NCI-H1417 (cell line): ENCODE results near the gene CCDC32.
A peak's percentile ranks its signal among the peaks of the same experiment; 100 is the strongest.

Experiments used
- DNase-seq, 3 experiments: peaks; one replicate each; lab custom pipeline; 2025; lab: John Stamatoyannopoulos, UW

Gene CCDC32

DNA sequence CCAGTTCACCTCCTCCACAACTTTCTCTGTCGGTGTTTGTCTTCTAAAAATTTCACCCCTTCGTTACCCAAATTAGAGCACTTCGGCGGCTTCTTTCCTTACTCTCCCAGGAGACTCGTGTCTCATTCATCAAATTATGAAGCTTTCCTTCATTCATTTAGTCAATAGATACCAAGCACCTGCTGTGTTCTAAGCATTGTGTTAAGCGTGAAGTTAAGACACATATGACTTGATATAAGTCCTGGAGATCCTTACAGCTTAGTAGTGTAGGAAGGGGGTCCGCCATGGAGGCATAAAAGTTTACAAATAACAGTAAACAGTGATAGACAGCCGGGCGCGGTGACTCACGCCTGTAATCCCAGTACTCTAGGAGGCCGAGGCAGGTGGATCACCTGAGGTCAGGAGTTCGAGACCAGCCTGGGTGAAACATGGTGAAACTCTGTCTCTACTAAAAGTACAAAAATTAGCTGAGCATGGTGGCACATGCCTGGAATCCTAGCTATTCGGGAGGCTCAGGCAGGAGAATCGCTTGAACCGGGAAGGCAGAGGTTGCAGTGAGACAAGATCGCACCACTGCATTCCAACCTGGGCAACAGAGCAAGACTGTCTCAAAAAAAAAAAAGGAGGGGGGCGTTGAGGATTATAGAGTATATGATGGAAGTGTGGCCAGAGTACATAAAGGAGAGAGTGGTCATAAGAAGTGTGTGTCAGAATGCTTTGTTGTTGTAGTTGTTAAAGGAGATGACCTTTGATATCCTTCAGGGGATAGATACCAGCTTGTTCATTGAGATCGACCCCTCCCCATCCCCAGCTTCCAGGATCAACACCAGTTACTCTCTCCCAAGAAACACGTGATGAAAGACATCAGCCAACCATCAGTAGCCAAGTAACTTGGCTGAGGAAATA lies 744 bp upstream of the CCDC32 start:
- no peak for DNase-seq

DNA sequence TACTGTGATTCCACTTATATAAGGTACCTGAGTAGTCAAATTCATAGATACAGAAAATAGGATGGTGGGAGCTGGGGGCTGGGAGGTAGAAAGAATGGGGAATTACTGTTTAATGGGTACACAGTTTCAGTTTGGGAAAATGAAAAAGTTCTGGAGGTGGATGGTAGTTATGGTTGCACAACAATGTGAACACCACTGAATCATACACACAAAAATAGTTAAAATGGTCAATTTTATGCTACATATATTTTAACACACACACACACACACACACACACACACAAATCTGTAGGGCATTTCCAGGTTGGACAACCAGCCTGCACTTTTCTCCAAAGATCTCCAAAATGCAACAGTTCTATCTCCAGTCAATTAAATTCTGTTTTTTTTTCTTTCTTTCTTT lies 1.4 kb downstream of the CCDC32 start:
- no peak for DNase-seq

DNA sequence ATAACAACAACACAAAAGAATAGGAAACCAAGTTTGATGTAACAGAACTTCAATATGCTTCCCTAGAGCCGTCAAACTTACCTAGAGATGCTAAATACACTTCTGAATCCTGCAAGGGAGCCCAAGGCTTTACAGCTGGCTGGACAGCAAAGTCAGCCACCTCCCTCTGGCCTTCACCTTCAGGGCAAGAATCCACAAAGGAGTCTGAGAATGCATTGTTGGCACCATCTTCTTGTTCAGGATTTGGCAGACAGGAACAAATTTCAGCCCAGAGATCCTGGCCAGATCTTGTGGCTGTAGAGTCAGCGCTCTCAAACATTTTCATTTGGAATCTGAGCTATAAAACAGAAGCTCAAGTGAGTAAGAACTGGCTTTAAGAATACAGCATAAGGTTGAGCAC lies 2.2 kb downstream of the CCDC32 start:
- no peak for DNase-seq

DNA sequence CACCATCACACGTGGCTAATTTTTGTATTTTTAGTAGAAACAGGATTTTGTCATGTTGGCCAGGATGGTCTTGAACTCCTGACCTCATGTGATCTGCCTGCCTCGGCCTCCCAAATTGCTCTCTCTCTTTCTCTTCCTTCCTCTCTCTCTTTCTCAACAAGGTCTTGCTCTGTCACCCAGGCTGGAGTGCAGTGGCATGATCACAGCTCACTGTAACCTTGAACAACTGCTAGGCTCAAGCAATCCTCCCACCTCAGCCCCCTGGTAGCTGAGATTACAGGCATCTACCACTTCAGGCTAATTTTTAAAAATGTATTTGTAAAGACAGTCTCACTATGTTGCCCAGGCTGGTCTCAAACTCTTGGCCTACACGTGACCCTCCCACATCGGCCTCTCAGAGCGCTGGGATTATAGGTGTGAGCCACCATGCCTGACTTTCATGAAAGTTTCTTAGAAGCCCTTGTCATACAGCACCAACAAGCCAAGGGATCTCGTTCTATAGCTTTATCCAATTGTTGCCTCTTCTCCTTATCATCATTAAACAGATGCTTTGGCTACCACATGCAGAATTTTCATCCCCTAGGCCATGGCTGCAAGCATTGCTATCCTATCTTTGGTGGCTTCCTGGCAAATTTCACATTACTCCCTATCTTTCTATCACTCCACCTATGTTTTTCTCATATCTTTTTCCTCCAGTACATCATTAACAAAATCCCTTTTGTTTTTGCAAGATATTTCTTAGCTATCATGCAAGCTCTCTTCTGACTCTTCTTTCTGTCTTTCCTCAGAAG lies 5.7 kb downstream of the CCDC32 start:
- no peak for DNase-seq

DNA sequence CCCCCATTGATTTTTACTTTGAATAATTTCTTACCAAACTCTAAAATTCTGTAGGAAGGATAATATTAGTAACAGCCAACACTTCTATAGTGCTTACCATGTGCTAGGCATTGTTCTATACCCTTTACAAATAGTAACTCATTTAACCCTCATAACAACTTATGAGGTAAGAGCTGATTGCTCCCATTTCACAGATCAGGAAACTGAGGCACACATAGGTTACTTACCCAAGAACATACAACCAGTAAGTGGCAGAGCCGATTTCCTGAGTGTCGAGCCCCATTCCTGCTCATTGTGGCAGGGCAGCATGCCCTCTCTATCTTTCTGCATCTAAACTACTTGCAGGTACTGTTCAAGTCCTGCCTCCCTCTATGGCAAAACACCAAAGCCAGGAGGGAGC lies 9.0 kb downstream of the CCDC32 start:
- DNase-seq: no peak

DNA sequence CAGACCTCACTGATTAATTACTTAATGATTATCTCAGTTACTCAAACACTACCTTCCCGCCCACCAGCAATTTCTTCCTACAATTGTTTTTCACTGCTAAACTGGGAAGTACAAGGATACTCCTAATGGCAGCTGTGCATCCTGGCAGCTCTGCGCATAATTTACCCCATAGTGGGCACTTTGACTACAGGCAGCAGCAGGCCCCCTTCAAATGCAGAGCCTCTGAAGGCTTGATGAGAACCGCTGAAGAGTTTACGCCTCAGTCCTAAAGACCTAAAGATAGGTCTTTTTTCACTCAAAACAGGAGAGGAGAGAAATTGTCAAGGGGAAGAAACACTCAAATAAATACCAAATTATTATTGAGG lies 10.7 kb downstream of the CCDC32 start:
- peak in 1 of 3 experiments; percentile 87 for DNase-seq

DNA sequence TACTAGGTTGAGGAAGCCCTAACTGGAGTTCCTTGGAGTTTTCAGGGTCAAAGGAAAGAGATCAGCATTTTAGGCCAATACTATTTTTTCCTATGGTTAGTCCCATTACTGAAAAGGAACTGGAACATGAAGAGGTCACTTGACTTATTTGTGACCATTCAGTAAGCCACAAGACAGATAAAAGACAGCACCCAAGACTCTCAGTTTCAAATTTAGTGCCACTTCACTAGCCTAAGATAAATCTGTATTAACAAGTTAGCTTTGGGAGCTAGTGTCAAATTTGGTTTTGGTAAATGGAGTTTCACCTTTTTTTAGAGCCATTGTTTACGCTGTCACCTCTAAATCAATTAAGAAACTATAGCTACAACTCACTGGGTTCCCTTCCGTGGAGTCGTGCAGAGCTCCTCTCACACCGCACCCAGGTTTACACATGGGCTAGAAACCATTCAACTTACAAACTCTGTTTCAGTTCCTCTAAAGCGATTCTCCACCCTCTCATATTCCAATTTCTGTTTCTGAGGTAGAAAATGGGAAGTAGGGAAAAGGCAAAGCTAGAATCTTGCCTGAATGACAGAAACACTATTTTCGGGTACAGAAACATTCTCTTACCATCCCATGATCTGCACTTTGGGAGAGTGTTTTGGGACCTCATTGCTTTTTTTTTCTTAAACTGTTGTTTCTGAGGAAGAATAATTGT lies 14.4 kb downstream of the CCDC32 start:
- no peak for DNase-seq

DNA sequence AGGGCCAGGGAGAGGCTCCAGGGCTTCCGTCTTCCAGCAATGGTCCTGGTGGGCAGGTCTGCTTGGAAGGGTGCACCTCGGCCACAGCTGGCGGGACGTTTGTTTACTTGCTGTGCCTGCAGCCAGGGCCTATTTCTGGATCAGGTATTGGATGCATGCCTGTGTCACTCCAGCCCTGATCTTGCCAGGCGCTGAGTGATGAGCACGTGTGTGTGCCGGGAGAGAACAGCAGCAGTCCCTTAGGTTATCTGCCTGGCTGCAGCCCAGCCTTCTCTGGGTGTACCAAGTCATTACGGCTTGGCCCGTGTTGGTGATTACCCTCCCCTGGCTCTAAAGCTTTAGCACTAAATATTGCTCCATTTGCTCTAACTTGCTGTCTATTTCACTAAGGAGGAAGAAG lies 14.9 kb downstream of the CCDC32 start:
- no peak for DNase-seq

DNA sequence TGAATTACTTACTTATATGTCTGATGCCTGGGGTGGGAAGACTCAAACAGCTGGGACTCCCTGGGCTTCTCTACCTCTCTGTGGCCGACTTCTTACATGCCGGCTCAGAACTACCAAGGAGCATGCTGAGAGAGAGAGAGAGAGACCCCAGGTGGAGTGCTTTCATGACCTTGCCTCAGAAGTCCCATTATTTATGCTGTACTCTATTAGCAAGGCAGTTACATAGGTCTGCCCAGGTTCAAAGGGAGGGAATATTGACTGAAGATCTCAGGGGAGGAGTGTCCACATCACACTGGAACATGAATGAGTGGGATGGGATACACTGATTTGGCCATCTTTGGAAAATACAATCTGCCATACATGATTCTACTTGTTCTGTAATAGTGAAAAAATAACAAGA lies 16.2 kb downstream of the CCDC32 start:
- DNase-seq: no peak

DNA sequence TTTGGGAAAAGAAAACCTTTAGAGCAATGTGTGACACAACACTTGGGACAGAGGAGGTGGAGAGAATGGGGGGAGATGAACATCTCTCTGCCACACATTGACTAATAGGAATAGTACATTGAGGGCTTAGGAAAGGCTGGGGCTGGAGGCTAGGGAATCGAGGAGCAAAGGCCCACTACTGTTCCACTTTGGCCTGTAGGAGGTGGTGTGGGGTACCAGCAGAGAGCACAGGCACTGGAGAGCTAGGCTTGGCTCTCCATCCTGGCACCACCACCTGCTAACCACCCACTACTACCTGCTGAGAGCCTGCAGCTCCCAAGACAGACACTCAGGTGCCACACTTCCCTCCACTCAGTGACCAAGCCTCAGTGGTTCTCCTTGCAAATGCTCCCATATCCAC lies 19.4 kb downstream of the CCDC32 start:
- no peak for DNase-seq

DNA sequence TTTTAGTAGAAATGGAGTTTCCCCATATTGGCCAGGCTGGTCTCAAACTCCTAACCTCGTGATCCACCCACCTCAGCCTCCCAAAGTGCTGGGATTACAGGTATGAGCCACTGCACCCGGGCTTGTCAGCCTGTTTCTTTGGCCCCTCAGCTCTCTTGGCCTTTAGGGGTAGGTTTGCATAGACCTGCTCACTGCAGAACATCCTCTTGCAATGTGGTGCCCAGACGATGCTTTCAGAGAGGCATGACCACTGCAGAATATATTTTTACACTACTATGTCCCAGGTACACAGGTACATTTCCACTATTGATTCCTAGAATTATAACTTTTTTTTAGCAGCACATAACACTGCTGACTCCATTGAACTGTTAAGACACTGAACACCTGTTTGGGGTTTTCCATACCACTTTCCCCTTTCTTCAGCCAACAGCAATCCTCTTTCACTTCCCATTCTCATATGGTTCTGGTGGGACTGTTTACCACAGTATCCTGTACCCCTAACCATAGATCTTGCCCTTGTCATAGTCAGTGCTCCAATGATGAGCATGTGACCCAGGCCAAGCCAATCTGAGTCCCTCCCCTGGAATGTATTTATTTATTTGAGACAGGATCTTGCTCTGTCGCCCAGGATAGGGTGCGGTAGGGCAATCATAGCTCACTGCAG lies 21.1 kb downstream of the CCDC32 start:
- no peak for DNase-seq

DNA sequence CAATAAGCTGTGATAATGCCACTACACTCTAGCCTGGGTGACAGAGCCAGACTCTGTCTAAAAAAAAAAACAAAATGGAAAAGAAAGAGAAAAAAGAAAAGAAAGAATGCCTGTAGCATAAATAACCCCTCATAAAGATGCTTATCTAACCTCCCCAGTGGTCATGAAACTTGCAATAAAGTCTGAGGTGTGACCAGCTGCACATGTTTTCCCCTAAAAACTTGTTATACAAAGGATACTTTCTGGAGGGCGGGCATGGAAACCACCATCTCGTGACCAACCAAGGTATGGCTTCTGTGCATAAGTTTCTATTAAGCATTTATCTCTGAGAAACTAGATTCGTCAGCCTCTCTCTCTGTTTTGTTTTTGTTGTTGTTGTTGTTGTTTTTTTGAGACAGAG lies 21.8 kb downstream of the CCDC32 start:
- no peak for DNase-seq

DNA sequence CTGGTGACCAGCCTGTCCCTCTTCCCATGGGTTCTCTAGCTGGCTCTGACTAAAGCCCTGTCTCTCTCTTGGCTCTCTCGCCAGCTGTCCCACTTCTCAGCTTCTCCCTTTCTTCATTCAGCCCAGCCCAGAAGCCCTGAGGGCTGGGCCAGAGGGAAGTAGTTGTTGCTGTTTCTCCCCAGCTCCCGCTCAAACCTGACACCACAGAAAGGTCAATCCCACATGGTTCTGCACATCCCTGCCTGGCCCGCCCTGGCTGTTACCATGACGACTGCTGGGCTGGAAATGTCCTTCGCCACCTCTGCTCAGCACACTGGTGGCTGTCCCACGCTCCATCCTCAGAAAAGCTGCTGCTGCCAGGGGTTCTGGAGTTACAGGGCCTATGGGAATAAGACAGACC lies 25.9 kb downstream of the CCDC32 start:
- no peak for DNase-seq

DNA sequence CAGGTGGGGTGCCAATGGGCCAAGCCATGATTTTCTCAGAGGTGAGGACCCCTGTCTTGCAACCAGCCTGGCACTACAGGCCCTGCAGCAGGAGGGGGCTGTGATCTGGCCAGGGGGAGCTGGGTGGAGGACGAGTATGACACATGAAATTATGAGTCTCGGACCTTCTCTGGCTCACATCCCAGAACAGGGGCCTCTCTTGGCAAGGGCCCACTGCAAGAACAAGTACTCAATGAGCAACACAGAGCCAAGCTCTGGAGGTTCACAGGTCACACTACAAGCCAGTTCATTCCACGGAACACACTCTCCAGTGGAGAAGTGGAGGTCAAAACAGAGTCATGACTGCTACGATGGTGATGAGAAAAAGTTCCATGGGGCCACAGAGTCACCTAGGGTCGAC lies 28.3 kb downstream of the CCDC32 start:
- DNase-seq: no peak

DNA sequence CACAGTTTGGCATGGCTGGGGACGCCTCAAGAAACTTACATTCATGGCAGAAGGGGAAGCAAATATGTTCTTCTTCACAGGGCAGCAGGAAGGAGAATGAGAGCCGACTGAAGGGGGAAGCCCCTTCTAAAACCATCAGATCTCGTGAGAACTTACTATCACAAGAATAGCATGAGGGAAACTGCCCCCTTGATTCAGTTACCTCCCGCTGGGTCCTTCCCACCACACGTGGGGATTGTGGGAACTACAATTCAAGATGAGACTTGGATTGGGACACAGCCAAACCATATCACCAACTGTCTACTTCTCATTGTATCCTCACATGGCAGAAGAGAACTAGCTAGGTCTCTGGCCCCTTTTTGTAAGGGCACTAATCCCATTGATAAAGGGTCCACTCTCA lies 30.5 kb downstream of the CCDC32 start:
- DNase-seq: no peak

DNA sequence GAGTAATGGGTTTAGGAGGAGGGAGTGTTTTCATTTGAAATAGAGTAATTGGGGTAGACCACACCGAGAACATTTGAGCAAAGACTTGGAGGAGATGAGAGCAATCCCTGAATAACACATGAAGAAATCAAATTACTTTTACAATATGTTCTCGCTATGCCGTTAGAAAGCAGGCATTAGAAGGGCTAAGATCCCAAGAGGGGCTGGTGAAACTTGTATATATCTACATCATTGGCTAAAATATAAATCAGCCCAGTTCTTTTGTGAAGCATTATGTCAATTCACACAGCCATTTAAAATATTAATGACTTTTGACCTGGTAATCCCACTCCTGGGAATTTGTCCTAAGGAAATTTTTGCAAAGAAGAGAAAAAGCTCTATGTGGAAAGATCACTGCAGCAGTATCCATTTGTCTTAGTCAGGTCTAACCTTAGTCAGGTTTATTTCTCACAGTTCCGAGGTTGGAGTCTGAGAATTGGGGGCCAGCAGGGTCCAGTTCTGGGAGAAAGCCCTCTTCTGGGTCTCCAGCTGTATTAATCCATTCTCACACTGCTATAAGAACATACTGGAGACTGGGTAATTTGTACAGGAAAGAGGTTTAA lies 31.0 kb downstream of the CCDC32 start:
- no peak for DNase-seq

DNA sequence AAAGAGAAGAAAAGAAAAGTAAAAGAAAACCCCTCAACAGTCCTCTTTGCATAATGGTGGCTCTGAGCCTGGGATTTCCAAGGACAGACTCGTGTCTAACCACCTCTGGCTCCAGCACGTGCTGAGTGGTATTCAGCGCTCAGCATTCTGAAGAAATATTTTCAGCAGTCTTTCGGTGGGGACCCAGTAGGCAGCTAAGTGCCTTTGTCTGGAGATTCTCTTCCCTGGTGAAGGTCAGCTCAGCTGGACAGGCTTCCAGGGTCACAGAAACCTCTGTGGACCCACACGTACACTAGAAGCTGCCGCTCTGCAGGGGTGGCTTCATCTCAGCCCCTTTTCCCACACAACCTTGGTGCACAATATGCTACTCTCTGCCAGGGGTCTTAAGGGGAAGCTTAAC lies 36.0 kb downstream of the CCDC32 start:
- no peak for DNase-seq

DNA sequence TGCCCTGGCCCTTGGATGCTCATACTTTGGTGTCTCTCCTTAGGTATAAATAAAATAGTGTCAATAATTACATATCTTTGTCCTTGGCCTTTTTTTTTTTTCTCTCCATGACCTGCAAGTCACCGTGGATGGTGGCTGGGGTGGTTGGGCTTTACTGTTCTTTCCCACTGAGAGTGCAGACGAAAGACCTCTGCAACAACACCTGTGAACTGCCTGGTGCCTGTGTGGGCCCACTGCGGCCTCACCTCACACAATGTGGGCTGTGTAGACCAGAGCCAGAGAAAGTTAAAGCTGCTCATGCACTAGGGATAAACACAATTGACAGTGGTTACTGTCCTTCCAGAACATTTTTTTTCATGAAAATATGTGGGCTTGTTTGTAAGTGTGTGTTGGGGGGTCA lies 39.0 kb downstream of the CCDC32 start:
- DNase-seq: no peak

DNA sequence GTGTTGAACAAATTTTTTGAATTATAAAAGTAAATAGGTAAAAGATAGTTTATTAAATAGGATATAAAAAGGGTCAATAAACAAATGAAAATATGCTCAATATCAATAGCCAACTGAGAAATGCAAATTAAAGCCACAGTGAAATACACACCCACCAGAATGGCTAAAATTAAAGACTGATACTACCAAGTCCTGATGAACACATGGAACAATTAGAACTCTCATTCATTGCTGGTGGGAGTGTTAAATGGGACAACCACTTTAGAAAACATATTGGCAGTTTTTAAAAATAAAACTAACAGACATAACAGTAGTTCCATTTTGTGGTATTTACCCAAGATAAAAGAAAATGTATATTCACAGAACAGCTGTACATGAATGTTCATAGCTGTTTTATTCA lies 41.2 kb downstream of the CCDC32 start:
- DNase-seq: no peak

DNA sequence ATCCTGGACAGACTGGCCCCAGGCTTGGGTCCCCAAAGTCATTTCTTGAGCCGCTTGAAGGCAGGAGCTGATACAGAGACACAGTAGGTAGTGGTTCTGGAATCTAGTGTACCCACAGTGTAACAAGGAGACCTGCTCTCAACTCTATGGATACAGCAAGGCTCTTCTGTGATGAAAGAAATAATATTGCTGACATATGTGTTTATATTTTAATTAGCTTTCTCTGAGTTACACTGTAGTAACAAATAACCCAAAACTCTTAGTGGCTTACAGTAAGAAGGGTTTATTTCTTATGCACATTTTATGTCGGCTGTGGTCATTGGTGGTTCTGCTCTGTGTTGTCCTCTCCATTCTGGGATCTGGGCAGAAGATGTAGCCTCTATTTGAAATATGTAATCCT lies 48.5 kb downstream of the CCDC32 start:
- DNase-seq: no peak

DNA sequence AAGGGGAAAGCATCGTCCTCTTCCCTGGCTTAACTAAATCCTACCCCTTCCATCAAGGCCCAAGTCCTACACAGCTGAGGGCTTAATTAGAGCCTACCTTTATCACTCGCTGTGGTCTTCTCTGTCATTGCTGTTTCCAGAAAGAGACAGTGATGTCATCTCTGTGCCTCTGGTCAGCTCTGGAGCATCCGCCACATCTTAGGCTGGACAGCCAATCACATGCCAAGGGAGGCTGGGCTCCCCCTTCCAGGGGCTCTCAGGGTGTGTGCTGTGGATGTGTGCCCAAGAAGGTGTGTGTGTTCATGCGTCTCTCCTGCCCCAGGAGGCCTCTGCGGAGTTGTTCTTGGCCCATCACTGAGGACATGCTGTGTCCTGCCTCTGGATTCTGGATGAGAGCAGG lies 51.2 kb downstream of the CCDC32 start:
- no peak for DNase-seq

DNA sequence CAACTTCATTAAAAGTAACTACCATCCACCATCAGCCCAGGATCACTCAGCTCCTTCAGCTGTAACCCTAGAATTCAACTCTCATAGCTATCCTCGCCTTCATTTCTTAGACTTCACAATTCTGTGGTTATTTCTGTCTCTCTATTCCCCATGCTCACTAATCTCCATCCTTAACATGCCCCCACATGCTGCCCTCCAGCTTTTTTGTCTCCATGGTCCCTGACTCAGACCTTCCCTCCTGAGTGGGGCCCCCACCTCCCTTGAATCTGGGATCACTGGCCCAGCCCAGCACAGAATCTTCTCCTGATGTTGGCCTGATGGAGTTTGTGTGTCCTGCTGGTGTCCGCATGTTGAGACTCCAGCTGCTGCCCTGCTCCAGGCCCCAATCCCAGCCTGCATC lies 52.4 kb downstream of the CCDC32 start:
- DNase-seq: no peak
